ENCODE measurements around the gene HORMAD2.

DNA sequence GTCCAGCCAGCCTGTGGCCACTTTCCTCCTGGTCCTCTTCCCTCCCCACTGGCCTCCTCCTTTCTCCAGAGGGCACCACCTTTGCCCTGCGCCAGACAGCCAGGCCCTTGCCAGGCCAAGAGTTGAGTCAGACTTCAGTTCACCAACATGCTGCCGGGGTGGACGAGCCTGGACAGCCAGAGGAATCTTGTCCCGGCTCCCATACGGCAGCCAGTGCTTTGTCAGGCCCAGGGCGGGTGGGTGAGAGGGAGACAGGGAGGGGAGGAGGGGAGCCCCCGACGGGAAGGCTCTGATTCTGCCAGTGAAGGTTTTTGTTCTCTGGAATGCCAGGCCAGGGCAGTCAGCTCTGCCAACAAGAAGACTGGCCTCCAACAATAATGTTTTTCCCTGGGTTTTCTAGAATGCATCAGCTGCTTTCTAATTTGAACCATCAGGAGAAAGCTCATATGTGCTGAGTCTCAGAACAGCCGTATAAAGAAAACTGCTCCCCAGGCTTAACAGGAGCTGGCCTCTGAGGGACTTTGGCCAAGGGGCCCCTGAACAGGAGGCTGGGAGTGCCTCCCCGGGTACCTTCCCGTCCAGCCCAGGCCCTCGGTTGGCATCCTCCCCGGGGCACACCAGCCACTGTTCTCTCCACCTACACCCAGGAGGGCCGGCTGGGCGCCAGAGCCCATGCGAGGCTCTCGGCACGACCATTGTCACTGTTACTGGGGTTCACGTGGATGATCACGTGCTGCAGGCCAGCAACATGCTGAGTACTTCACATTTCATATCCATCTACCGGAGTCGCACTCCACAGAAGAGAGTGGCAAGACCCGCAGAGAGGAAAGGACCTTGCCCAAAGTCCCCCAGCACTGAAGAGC is 137.7 kb downstream of the HORMAD2 start:
- TF ChIP-seq EZH2 (IDR thresholded peaks at IDR 0.05; ENCODE audit: insufficient read depth, poor library complexity, severe bottlenecking) (no peak), EZH2phosphoT487 (IDR thresholded peaks at IDR 0.05; ENCODE audit: insufficient read depth, low read depth) (no peak)
